GM23248 (cell line): ENCODE measurements around the gene TWSG1. TPM values are rescaled to one million over a fixed set of nuclear protein-coding genes. Genes with fewer than 3 reads are reported as not detected.

Experiments used
- DNase-seq: peaks from one replicate; pipeline ENCODE4 v3.0.0-alpha.2; 2015
- H2AFZ ChIP-seq: fragments of 200-600 bp; sonication (generic); 2 replicates; pipeline ENCODE4 v1.6.1; 2016; ENCODE audit warnings: antibody characterized with exemption
- H3F3A ChIP-seq: fragments of 200-600 bp; sonication (generic); 2 replicates; pipeline ENCODE4 v1.6.1; 2016; ENCODE audit warnings: mild to moderate bottlenecking, antibody characterized with exemption, mixed run types; ENCODE audit not compliant: insufficient read depth
- H3K27ac ChIP-seq: fragments of 200-600 bp; sonication (generic); 2 replicates; pipeline ENCODE4 v1.5.1; 2016; ENCODE audit warnings: mild to moderate bottlenecking
- H3K27me3 ChIP-seq: fragments of 200-600 bp; sonication (generic); replicated peaks from 2 replicates; pipeline ENCODE4 v1.6.1; 2016; ENCODE audit warnings: mild to moderate bottlenecking; ENCODE audit not compliant: insufficient read depth
- H3K36me3 ChIP-seq: fragments of 200-600 bp; sonication (generic); 2 replicates; pipeline ENCODE4 v1.6.1; 2016; ENCODE audit warnings: low read depth, mild to moderate bottlenecking
- H3K4me1 ChIP-seq: fragments of 200-600 bp; sonication (generic); 2 replicates; pipeline ENCODE4 v1.6.1; 2016; ENCODE audit warnings: mild to moderate bottlenecking; ENCODE audit not compliant: insufficient read depth
- H3K4me2 ChIP-seq: fragments of 200-600 bp; sonication (generic); one replicate; pipeline ENCODE4 v1.6.1; 2016; ENCODE audit warnings: mild to moderate bottlenecking; ENCODE audit not compliant: unreplicated experiment
- H3K4me3 ChIP-seq: fragments of 200-600 bp; sonication (generic); 2 replicates; pipeline ENCODE4 v1.5.1; 2016; ENCODE audit warnings: mild to moderate bottlenecking
- H3K79me2 ChIP-seq: fragments of 200-600 bp; sonication (generic); 2 replicates; pipeline ENCODE4 v1.6.1; 2016; ENCODE audit warnings: mild to moderate bottlenecking; ENCODE audit not compliant: insufficient read depth
- H3K9ac ChIP-seq: fragments of 200-600 bp; sonication (generic); 2 replicates; pipeline ENCODE4 v1.6.1; 2016; ENCODE audit warnings: mild to moderate bottlenecking
- H3K9me2 ChIP-seq: fragments of 200-600 bp; sonication (generic); 2 replicates; pipeline ENCODE4 v1.6.1; 2016; ENCODE audit warnings: mixed run types, mild to moderate bottlenecking, moderate library complexity; ENCODE audit not compliant: insufficient read depth
- H3K9me3 ChIP-seq: fragments of 200-600 bp; sonication (generic); one replicate; pipeline ENCODE4 v1.6.1; 2017; ENCODE audit warnings: low read depth
- H4K20me1 ChIP-seq: fragments of 200-600 bp; sonication (generic); 2 replicates; pipeline ENCODE4 v1.6.0; 2016; ENCODE audit not compliant: insufficient read depth
- EZH2 ChIP-seq: fragments of 200-600 bp; sonication (generic); IDR thresholded peaks from 2 replicates; pipeline ENCODE4 v1.6.1; 2018; ENCODE audit warnings: antibody characterized with exemption, mild to moderate bottlenecking; ENCODE audit not compliant: insufficient read depth, poor library complexity, severe bottlenecking
- EZH2phosphoT487 ChIP-seq: fragments of 200-600 bp; sonication (generic); IDR thresholded peaks from 2 replicates; pipeline ENCODE4 v1.6.1; 2018; ENCODE audit warnings: antibody characterized with exemption, moderate library complexity, mild to moderate bottlenecking, low read depth; ENCODE audit not compliant: insufficient read depth
- WGBS, 2 experiments: methylation state at CpG; one replicate each; pipeline ENCODE4 v1.1.6; 2015 to 2017; ENCODE audit warnings: low lambda C conversion rate in 2 of 2, low coverage in 1 of 2; ENCODE audit errors: missing lambda C conversion rate in 2 of 2; 5-methylcytosine and 5-hydroxymethylcytosine counted together
- in situ Hi-C: fragments of 300-500 bp; cut with MboI; formaldehyde crosslinking; loops from 2 replicates; pipeline ENCODE4 v1.15.0; 2020
- polyA plus RNA-seq: library from polyadenylated mRNA; unstranded; fragments of >200 nt; fragmentation: Nextera tagmentation; extraction: Ambion mirVana; gene quantifications from 2 replicates; pipeline ENCODE4 v1.2.1, GENCODE V29; 2016
- total RNA-seq: library from RNA; depleted of rRNA; stranded (reverse); fragments of >200 nt; shearing (Covaris generic); gene quantifications from 2 replicates; pipeline ENCODE4 v1.2.3, GENCODE V29; 2014

The TWSG1 gene
- total and polyA plus RNA-seq, 2 experiments from 2014 or later: 113 to 136 TPM

- Histone ChIP-seq H4K20me1 (no peaks in the 10 kb centered on the region), H3K9ac (peak overlapping the region; percentile 83), H3K27me3 (no peaks in the 10 kb centered on the region), H3K4me3 (peak overlapping the region; percentile 83), H3K79me2 (peaks cover 49% of the 10 kb centered on the region), H3K4me2 (peak overlapping the region; percentile 75), H3K4me1 (peaks cover 19% of the 10 kb centered on the region), H2AFZ (peak overlapping the region; percentile 79), H3K27ac (peak overlapping the region; percentile 49), H3K9me2 (no peaks in the 10 kb centered on the region), H3K36me3 (peaks cover 21% of the 10 kb centered on the region; the same call in 1 of the 2 replicates), H3F3A (peaks cover 10% of the 10 kb centered on the region; the same call in 1 of the 2 replicates), H3K9me3 (no peaks in the 10 kb centered on the region)
- TF ChIP-seq EZH2phosphoT487 (no peak), EZH2 (no peak)
- in situ Hi-C loops: no loop called here
- 0 to 1% methylated on average over 30 to 43 of the region's 55 CpGs for WGBS, 2 experiments
- DNase-seq: peak; percentile 82
These were observed 562 bp downstream of the TWSG1 start for GRCh38 chr18:9334973-9335696.

- TF ChIP-seq EZH2phosphoT487: no peak
- H3K9me2 ChIP-seq: no peaks in the 10 kb centered on the region
- H3F3A ChIP-seq: peaks cover 10% of the 10 kb centered on the region; the same call in 1 of the 2 replicates
- no peaks in the 10 kb centered on the region for H3K9me3 ChIP-seq
- H3K79me2 ChIP-seq: peaks cover 53% of the 10 kb centered on the region
- H3K36me3 ChIP-seq: peaks cover 21% of the 10 kb centered on the region; the same call in 1 of the 2 replicates
- H2AFZ ChIP-seq: peak overlapping the region; percentile 79
- in situ Hi-C loops: no loop called here
- peak overlapping the region; percentile 83 for H3K4me3 ChIP-seq
- peak overlapping the region; percentile 83 for H3K9ac ChIP-seq
- DNase-seq: no peak
- WGBS, 2 experiments: 14 to 18% methylated on average over 3 of the region's 3 CpGs
- H3K4me2 ChIP-seq: peak overlapping the region; percentile 75
- no peaks in the 10 kb centered on the region for H3K27me3 ChIP-seq
- H4K20me1 ChIP-seq: no peaks in the 10 kb centered on the region
- H3K4me1 ChIP-seq: peaks cover 19% of the 10 kb centered on the region
- peak overlapping the region; percentile 49 for H3K27ac ChIP-seq
These were observed 1.1 kb downstream of the TWSG1 start for GRCh38 chr18:9335697-9336045.

GRCh38 chr18:9336827-9337226 lies 2.3 kb downstream of the TWSG1 start:
- in situ Hi-C loops: no loop called here
- Histone ChIP-seq H3K4me2 (no peak overlapping the region), H3K36me3 (peaks cover 21% of the 10 kb centered on the region; the same call in 1 of the 2 replicates), H3K27ac (no peak overlapping the region), H3K9ac (no peak overlapping the region), H3K4me3 (no peak overlapping the region), H3K79me2 (peaks cover 64% of the 10 kb centered on the region), H3F3A (peaks cover 10% of the 10 kb centered on the region; the same call in 1 of the 2 replicates), H3K4me1 (peaks cover 19% of the 10 kb centered on the region), H3K9me2 (no peaks in the 10 kb centered on the region), H4K20me1 (no peaks in the 10 kb centered on the region), H2AFZ (no peak overlapping the region), H3K27me3 (no peaks in the 10 kb centered on the region), H3K9me3 (no peaks in the 10 kb centered on the region)
- no peak for DNase-seq
- TF ChIP-seq EZH2phosphoT487 (no peak), EZH2 (no peak)

DNA sequence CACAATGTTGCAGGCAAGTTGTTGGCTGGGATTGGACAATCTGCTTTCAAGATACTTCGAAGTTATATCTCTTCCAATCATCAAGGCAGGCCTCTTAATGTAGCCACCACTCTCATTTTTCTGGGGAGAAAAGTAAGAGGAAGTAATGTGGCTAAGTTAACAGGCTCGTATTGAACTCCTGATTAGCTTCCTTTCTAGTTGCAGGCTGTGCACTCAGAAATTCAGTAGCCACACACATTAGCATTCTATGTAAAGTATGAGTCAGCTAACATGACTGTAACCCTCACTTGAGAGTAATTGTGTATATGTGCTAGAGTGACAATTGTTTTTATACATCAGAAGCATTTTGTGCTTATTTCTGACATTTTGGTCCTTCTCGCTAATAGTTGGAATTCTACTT lies 3.3 kb downstream of the TWSG1 start:
- Histone ChIP-seq H4K20me1 (no peaks in the 10 kb centered on the region), H3F3A (peaks cover 10% of the 10 kb centered on the region; the same call in 1 of the 2 replicates), H3K9ac (no peak overlapping the region), H2AFZ (no peak overlapping the region), H3K79me2 (peaks cover 74% of the 10 kb centered on the region), H3K36me3 (peaks cover 25% of the 10 kb centered on the region; the same call in 1 of the 2 replicates), H3K4me2 (no peak overlapping the region), H3K27ac (no peak overlapping the region; the same call in 1 of the 2 replicates), H3K4me1 (peaks cover 19% of the 10 kb centered on the region), H3K4me3 (no peak overlapping the region), H3K9me2 (no peaks in the 10 kb centered on the region), H3K9me3 (no peaks in the 10 kb centered on the region), H3K27me3 (no peaks in the 10 kb centered on the region)
- TF ChIP-seq EZH2 (no peak), EZH2phosphoT487 (no peak)
- 78 to 81% methylated on average over 3 of the region's 3 CpGs for WGBS, 2 experiments
- in situ Hi-C loops: no loop called here
- DNase-seq: peak; percentile 48
